GM19328 (cell line): ENCODE data around the gene SERINC4.
A peak's percentile ranks its signal among the peaks of the same experiment; 100 is the strongest.

Source experiments
- ATAC-seq: cut with Tn5 transposase; IDR thresholded peaks from one replicate; pipeline ENCODE4 v1.9.1; 2021; ENCODE audit warnings: mild to moderate bottlenecking, moderate library complexity; ENCODE audit not compliant: unreplicated experiment

SERINC4 gene

DNA sequence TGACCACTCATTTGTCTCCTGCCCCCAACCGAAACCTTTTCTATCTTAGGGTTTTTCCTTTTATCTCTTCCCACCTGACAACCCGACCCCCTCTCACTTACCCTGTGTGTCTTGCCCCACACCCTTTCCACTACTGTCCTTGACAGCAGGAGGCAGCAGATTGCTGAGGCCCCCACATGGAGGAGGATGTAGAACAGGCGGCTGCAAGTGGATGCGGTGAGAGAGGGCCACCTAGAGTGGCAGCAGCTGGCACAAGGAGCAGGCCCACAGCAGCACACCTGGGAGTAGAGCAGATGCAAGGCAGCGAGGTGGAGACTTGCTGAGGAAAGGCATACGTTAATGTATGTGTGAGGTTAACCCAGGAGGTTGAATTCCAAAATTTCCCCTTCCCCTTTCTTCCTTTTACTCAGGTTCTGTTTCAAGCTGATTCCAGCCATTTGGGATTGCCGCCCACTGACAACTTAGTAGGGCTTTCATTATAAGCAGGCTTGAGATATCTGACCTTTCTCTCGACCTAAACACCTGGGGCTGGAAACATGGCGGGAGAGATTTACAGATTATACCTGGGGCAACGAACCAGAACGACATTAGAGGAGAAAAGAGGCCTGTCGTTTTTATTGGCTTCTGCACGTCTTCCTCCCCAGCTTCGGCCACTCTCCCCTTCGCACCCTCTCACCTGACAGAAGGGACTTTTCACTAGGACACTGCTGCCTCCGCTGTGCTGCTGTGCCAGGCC, 643 bp downstream of the SERINC4 start:
- no peak for ATAC-seq

DNA sequence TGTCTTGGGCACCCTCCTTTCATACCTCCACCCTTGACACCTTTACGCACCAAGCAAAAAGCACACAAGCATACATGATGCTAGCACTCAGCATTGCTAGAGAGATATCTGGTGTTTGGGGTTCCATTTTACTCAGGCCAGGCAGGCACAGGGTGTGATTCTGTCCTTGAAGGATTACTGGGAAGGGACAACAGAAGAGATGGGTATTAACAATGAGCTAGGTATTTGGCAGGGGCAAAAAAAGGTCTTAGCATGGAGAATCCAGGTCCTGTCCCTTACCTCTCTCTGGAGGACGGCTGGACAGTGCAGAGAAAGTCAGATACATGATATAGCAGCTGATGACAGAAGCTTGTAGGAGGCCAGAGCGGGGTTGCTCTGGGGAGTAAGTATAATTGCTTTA, 3.5 kb downstream of the SERINC4 start:
- no peak for ATAC-seq

DNA sequence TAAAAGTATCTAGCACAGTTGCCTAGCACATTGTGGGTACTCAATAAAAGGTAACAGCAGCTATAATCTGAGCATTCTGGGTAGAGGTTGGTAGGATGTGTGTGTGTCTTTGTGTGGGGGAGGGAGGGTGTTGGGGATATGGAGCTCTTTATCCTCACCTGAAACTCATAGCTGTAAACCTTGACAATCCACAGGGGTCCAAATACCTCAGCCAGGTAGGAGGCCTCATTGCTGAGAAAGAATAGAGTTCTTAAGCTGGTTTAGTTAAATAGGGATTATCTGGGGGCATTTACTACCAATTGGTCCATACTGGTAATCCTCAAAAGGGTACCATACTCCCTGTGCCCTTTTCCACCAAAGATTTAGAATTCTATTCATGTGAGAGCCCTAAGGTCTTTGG, 4.0 kb downstream of the SERINC4 start:
- ATAC-seq: no peak

DNA sequence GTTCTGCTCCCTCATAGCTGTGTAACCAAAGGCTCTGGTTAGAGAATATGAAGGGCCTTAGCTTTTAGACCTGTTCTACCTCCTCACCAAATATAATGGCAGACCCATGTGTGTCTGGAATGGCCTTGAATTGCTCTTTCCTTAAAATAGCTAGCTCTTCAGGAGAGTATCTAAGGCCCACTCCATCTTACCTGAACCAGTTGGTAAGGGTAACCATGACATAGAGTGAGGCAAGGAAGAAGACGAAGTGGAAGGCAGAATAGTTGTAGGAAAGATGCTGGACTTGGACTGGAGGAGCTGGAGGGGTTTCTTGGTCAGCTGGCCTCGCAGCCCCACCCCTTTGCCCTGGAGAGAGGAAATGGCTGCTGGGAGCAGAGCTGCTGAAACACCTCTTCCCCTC, 4.8 kb downstream of the SERINC4 start:
- no peak for ATAC-seq

DNA sequence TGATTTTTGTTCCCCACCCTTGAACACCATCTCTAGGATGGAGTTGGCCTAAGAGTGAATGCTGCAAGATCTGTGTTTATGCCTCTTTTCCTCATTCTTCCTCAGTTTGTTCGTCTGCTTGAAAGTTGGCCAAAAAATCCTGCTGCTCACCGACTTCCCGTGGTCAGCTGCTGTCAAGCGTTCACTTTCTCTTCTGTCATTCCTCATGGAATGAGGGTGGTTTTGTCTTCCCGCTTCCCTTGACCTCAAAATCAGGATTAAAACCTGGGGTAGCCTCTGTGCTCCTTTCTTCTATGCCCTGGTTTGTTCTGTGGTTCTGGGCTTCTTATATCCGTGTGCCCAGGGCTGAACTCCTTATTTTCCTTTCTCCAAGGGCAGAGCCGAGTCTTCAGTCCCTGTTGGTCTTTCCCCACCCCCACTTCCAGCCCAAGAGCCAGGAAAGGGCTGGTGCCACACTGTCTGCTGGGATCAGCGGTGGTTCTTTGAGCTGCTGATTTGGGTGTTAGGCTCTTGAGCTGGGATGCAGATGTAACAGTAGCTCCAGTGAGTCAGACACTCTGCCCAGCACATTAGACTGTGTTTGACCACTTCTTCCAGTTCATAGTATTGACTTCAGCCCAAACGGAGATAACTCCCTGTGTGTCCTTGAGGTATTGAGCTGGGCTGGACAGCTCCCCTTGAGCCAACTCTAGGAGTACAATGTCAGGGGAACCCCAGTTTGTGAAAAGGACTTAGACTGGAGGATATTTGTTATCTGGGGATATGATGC, 5.6 kb downstream of the SERINC4 start:
- ATAC-seq: no peak

DNA sequence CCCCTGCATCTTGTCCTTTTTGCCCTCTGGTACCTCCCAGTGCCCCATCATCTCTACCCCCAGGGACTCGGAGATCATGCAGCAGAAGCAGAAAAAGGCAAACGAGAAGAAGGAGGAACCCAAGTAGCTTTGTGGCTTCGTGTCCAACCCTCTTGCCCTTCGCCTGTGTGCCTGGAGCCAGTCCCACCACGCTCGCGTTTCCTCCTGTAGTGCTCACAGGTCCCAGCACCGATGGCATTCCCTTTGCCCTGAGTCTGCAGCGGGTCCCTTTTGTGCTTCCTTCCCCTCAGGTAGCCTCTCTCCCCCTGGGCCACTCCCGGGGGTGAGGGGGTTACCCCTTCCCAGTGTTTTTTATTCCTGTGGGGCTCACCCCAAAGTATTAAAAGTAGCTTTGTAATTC, 6.4 kb downstream of the SERINC4 start:
- no peak for ATAC-seq

DNA sequence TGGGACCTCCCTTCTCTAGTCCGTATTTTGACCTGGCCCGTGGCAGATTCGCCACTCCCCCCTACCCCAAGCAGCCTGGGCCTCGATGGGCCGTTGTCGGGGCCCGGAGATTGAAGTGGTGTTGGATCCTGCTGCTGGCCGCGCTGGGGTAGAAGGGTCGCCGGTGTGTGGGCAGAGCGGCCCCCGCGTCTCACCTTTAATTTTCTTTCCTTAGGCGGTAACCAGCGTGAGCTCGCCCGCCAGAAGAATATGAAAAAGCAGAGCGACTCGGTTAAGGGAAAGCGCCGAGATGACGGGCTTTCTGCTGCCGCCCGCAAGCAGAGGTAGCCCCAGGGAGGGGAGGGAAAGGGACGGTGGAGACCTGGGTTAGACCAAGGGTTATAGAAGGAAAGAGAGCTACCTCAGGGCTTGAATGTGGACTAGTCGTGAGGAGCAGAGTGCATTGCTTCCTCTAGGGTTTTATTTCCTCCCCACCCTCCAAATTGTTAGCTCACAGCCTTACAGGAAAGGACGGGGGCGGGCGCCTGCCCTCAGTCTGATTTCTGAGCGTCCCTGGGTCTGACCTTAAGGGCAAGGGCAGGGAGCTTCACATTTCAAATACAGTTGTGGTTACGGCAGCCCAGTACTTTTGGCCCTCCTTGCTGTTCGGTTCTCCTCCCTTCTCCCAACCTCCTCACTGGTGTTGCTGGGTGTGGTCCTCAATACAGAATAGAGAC, 7.1 kb downstream of the SERINC4 start:
- ATAC-seq: no peak

DNA sequence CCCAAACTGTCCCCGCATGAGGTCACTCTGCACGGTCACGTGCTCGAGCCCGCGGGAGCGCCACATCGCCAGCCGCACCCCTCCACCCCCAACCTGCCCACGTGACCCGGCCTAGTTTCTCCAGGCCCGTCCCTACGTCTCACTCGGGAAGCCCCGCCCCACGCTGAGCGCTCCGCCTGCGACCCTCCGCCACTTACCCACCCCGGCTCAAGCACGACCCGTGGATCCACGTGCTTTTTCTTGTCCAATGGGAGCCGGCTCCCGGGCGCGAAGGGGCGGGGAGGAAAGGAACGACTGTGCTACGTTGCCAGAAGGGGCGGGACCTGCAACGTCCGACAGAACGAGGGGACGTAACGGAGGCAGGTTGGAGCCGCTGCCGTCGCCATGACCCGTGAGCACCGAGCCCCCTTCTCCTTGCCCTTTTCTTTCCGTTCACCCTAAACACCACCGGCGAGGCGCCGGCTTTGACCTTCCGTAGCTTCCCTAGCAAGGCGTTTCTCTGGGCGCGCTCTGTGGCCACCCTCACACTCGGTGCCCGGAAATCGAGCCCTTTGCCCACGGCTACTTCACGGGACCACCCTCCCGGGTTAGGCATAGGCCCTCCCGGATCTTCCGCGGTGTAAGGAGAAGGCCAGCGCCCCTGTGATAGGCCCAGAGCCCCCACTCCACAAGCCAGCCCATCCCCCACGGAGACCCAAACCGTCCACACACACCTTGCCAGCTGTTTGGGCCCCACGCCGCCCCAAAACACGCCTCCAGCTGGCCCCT, 7.8 kb downstream of the SERINC4 start, which contains the start of gene SERF2:
Gene SERF2, plus strand, starts transcription at position 328 of the 768 bp plus-strand sequence. Its CDS starts 57 bp downstream, at position 385.
- peak; percentile 83 for ATAC-seq

DNA sequence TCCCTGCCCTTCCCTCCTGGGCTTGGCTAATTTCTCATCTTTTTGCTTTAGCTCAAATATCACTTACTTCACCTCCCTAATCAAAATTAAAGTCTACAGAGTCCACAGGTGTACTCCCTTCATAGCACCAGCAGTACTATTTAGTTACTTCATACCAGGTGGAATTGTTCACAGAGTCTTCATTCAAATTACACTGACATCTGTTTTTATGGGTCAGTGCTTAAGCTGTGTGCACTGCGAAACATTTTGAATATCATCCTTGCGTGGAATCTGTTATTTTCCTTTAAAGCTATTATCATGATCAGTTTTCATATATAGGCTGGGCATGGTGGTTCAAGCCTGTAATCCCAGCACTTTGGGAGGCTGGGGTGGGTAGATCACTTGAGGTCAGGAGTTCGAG, 10.6 kb downstream of the SERINC4 start:
- ATAC-seq: no peak

DNA sequence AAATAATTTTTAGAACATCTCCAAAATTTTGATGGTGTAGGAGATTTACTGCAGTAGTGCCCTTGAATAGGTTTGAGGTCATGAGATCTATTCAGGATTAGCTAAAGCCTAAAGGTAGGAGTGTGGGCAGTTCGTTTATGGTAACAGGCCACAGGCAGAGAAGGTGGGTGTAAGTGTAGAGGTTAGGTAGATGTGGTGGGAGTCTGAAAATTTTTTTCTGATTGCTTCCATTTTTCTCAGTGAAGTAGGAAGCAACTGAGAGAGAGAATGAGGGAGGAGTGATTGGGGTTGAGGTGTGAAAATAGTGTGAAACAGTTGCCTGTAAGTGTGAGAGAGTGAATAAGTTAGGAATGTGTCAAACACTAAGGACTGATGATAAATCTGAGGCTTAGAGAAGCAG, 21.0 kb downstream of the SERINC4 start:
- no peak for ATAC-seq

DNA sequence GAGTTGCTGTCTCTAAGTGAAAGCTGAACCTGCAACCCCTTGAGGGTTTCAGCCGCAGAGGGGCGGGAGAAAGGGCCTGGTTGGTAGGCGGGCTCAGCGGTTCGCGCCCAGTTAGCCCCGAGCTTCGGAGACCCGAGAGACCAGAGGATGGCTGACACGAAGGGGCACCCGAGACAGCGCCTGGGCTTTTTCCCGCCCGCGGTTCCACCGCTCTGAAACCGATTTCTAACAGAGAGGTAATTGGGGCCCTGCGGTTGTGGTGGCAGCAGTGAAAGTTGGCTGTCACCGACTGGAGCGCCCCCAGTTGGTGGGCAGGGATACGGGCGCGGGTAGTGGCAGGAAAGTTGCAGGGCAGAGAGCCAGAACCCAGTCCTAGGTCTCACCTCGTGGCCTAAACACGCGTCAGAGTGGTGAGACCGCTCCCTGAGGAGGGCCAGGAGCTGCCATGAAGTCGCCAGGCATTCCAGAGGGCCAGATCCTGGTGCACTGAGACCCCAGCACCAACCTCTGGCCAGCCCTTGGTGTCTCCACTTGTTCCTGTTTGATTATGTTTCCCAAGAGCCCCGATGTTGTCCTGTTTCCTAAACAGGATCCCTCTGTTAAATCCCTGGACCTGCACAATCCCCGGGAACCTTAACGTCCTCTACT, 22.6 kb downstream of the SERINC4 start:
- ATAC-seq: peak; percentile 45

DNA sequence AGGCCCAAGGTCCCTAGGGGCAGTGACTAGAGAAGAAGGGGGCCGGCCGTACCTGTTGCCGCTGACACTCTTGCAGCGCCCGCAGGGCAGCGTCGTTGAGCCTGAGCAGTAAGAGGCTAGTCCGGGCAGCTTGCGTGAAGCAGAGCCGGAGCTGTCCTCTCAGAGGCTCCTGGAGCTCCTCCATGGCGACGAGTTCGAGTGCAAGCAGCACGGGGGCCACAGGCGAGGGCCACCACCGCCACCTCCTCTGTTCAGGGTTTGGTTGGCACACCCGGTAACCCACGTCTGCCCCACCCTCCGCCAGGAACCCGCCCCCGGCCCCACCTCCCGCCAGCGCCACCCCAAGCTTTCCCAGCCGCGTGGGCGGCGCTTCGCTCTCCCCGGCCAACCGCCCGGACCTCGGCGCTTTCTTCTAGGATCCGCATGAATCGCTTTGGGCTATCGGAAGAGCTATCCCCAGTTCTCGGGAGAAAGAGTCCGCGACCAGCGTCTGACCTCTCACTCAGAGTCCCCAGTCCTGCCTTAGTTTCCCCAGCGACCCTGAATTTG, 23.2 kb downstream of the SERINC4 start, which contains the start of gene ELL3:
Gene ELL3, minus strand, starts transcription at position 249 of the 549 bp plus-strand sequence. Its CDS starts 65 bp downstream, at position 184.
- ATAC-seq: peak; percentile 40

DNA sequence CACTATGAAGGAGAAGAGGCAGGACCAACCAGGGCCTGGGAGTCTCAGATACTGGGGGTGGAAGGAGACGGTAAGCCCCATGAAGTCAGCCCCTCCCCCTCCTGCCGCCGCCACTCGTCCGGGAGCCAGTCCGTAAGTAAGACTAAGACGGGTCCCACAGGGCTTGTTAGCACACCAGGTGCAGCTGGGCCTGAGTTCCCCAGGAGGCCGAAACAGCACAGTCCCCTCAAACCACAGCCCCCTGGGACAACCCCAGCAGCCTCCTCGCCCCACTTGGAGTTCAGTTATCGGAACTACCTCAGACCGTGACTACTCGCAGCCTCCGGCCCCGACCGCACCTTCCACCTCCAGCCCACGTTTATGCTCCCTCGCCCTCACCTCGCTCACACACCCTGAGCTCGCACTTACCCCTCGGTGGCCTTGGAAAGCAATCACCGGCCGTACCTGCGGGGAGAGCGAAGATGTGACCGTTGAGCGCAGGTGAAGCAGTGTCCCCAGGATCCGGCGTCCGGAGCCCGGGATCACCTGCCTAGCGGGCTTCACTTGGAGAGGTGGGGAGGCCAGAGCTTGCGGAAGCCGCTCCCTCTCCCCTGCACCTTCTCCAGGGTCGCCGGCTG, 23.8 kb downstream of the SERINC4 start:
- peak; percentile 41 for ATAC-seq

DNA sequence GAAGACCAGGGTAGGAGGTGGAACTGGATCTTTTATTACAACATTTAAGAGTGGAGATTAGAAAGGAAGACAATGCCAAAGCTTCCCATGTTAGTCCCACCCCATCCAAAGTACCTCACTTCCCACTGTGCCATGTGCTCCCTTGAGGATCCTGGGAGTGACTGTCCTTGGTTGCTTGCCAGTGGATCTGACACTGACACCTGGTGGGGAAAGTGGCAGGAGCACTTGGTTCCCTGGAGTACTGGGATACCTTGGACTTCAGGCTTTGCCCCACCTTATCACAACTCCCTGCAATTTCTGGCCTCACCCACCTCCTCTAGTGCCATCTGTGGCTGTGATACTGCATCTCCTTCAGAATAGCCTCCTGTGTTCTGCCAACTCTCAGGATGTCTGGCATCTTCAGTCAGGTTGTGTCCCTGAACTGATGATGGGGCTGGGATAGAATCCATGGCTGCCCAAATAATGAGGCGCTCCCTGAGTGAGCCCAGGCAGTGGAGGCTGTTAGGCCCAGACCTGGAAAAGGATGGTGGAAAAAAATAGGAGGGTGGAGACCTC, 24.5 kb downstream of the SERINC4 start:
- ATAC-seq: no peak

DNA sequence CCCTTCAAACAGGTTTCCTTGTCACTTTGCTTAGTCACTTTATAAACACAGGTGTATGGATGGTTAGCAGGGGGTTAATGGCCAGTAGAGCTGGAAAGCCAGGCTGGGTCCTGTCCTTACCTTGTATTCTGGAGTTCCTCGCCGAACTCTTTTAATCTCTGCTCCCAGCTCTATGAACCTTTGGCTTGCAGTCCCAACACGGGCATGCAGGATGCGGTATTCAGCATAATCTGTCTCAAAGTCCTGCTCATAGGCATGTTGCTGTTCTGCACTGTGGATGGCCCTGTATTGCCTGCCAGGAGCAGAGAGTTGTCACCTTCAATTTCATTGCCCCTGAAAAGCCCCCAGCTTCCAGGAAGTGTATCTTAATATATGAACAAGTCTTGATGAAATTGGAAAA, 26.0 kb downstream of the SERINC4 start:
- ATAC-seq: no peak

DNA sequence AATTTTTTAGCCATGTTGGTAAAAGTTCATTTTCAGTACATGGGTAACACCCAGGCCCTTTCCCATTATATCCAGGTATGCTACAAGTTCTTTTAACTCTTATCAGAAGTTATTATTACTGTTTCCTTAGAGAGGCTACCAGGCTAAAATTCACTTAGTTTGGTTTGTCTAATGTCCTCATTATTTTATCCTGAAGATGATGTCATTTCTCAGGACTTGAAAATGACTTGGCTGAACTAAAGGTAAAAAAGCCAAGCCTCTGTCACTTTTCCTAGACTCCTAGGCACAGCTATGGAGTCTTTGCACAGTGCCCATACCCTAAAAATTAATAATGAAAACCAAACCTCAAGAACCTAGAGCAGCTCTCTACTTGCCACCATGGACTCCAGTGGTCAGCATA, 27.4 kb downstream of the SERINC4 start:
- no peak for ATAC-seq

DNA sequence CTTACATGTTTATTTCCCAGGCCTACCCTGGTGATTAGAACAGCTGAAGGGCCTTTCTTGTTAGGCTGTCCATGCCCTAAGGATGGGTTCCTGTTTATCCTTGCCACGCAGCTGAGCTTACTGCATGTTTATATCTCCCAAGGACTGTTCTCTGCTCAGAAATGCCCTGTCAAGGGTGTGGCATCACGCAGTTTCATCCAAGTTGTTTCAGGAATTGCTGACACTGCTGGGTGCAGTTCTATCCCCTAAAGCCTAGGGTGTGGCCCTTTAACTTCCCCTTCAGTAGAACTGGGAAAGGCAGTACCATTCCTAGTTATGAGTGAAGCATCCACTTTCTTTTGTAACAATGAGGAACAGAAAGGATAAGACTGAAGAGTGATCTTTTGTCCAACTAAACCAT, 28.2 kb downstream of the SERINC4 start:
- ATAC-seq: no peak

DNA sequence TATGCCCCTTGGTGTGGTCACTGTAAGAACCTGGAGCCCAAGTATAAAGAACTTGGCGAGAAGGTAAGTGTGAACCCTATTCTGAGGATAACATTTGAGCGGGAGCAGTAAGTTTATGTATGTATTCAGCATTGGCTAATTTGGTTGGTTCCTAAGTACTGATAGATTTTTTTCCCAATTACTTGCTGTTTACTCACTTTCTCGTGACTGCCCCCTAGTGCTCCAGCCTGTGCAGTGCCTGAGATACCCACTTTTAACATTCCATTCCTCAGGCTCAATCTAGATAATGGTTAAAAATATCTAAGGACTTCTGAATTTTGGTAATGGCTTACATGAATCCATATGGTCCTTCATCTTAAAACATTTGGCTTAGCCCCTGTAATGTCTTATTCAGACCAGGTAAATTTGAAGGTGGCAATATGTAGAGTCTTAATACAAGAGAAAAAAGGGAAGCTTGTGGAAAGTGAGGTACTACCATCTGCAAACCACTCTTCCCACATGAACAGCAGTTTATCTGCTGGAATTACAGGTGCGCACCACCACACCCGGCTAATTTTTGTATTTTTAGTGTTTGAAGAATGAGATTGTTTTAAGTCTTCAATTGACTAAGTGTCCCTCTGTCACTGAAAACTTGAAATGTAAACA, 30.3 kb downstream of the SERINC4 start:
- no peak for ATAC-seq
